HG02678 (cell line): ENCODE data around the gene CD82.
A peak's percentile ranks its signal among the peaks of the same experiment; 100 is the strongest.

Source experiments
- ATAC-seq: cut with Tn5 transposase; IDR thresholded peaks from one replicate; pipeline ENCODE4 v1.9.1; 2021; ENCODE audit warnings: mild to moderate bottlenecking, moderate library complexity; ENCODE audit not compliant: unreplicated experiment

Gene CD82

DNA sequence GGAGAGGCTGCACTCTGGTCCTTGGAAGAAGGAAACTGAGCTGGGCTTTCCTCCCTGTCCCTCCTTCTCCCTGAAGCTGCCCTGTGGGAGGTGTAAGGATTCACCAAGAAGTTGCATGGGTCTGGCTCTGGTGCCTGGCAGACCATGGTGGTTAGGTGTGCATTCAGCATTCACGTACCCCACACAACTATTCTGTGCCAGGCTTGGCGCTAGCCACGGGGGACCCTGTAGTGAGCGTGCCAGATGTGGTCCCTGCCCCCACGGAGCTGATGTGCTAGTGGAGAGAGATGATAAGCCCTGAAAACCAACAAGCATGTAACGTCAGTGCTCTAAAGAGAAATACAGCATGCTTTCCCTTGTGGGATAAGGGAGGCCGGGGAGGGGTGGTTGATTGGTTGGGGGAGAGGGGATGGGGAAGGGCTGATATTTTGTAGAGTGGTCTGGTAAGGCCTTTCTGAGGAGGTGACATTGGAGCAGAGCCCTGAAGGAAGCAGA, 48.9 kb downstream of the CD82 start:
- no peak for ATAC-seq

GRCh38 chr11:44615041-44615755, 49.7 kb downstream of the CD82 start:
- ATAC-seq, result no peak

DNA sequence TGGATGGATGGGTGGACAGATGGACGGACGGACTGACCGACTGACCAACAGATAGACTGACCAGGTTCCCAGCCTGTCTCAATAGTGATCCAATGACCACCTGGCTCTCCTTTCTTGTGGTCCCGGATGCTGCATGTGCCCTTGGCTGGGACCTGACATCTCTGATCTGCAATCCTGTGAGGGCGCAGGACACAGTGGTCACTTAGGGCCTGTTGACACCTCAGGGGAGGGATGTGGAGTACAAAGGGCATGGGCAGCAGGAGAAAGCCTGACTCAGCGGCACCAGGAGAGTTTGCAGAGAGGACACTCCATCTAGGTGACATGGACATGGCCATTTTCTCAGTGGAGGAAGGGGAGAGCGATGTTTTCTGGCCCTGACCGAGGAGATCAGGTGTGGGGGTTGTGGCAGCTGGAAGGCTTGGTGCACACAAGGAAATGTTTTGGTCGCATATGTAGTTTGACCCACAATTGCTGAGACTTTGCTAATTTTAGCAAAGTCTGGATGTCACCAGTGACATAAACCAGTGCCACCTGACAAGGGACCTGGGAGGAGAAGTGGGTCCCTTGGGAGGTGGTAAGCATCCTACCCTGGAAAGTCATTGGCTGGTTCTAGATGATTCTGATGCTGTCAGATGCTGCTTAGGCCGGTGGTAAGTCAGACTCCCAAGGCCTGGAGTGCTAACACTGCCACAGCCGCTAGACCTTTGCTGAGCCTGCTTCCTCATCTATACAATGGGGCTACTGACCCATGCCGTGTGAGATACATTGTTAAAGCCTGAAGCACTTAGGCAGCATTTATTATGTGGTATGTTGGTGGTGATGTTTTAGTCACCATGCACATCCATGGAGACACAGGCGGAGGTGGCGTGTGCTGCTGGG, 50.7 kb downstream of the CD82 start:
- no peak for ATAC-seq

- no peak for ATAC-seq
Observed at GRCh38 chr11:44617671-44618461, 52.4 kb downstream of the CD82 start.

- ATAC-seq, result no peak
Observed at GRCh38 chr11:44618561-44619425, 53.3 kb downstream of the CD82 start.

DNA sequence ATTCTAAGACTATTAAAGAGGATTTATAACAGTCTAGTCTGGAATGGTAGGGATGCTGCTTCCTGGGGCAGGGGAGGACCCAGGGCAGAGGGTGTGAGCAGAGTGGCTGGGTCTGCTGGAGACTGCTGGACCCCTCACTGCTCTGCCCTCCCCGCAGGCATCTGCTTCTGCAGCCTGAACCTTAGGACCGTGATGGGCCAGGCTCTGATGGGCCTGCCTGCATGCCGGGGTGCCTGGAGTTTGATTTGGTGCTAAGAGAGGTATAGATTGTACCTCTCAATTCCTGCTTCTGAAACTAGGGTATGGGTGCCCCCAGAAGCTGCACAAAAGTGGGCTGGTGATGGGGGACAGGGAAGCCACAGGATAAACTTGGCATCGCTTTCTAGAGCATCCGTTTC, 54.9 kb downstream of the CD82 start:
- ATAC-seq, result no peak

DNA sequence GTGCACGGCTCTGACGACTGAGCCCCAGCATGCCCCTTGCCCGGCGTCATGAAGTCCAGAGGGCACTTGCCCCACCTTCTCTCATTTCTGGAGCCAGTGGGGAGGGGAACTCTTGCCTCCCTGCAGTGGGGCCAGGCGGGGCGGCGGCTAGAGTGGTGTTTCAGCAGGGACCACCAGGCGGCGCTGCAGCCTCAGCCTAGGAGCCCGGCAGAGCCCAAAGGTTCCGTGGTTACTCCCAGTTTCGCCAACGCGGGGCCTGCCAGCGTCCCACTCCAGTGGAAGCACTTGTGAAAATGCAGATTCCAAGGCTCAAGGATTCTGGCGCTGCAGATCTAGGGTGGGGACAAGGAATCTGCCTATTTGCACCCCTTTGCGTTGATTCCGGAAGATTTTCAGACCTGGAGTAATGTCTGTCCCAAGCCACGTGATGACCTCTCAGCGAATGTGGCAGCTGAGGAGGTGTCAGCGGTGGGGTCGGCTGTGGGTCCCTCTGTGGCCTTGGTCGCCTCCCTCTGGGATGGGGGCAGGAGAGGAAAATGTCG, 55.7 kb downstream of the CD82 start:
- peak; percentile 36 for ATAC-seq

DNA sequence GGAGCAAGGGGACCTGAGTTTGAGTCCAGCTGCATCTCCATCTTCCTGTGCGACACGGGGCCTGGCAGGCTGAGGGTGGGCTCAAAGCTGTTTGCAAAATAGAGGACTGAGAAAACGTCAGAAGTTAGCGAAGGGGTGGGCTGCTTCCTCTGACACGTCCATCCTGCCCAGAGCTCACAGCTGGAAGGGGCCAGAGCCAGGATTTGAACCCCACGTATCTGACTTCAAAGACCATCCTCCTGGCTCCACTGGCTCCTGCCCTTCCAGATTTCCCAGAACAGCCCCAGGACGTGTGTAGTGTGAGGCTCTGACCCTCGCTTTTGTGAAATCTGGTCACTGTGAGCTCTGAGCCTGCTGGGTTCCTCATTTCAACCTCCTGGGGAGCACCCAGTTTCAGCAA, 56.3 kb downstream of the CD82 start:
- no peak for ATAC-seq

- ATAC-seq, result no peak
Observed at GRCh38 chr11:44622190-44622650, 56.8 kb downstream of the CD82 start.

GRCh38 chr11:44622721-44623258, 57.3 kb downstream of the CD82 start:
- no peak for ATAC-seq

DNA sequence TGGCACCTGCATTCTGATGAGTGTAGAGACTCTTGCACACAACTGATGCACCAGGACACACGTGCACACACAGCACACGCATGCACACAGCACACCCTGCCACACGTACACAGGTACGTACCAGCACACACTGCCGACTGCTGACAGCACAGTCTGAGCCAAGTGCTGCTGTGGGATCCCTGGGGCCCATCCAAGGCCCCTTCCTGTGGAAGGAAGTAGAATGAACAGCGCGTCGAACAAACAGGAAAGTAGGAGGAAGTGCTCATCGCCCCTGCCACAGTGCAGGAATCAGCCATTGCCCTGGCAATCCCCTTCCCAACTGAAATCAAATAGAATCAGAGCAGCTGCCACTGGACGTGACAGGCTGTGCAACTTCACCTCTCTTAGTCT, 57.9 kb downstream of the CD82 start:
- ATAC-seq, result no peak

GRCh38 chr11:44623731-44624491, 58.4 kb downstream of the CD82 start:
- no peak for ATAC-seq

DNA sequence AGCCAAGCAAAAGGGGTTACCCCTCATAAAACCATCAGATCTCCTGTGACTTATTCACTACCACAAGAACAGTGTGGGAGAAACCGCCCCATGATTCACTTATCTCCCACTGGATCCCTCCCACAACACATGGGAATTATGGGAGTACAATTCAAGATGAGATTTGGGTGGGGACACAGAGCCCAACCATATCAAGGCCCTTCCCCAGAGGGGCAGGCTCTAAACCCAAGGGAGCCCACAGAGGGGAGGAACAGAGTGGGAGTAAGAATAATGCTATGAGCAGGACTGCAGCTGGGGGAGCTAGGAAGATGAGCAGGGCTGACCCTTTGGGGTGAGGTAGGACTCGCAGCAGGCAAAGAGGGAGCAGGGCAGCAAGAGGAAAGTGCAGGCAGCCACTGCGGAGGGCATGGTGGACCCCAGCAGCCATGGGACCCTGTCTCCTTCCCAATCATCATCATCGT, 59.3 kb downstream of the CD82 start:
- ATAC-seq, result no peak

DNA sequence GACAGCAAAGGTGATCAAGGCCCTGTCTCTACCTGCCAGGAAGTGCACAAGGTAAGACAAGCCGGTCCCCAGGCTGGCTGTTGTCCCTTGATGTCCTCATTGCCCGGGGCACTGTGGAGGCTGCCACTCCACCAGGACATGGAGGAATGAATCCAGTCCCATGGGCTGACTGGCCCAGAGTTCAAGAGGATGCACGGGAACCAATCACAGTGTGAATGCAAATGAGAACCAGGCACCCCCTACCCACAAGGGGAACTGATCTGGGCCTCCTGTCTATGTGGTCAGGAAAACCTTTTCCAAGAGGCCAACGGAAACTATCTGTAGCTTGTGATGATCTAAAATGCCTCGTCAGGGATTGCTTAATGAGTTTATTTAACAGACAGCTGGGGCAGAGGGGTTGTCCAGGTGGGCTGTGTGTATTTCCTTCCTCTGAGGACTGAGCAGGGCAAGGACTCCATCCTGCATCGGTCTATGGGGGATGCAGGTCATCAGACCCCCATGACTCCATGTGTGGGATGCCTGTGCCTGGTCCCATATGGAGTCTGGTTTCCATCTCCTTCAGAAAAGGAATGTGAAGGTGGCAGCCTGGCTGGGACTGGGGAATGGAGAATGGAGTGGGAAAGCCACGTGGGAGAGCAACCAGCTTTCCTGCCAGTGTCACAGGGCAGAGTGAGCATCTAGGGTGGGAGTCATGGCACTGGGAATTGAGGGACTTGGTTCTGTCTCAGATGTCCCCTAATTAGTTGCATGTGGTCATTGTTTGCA, 60.5 kb downstream of the CD82 start:
- ATAC-seq, result no peak

GRCh38 chr11:44626645-44627044, 61.2 kb downstream of the CD82 start:
- no peak for ATAC-seq

- no peak for ATAC-seq
Observed at GRCh38 chr11:44627165-44627789, 61.8 kb downstream of the CD82 start.

GRCh38 chr11:44627911-44628729, 62.7 kb downstream of the CD82 start:
- peak; percentile 65 for ATAC-seq
